ENCODE results near the gene EMSY.

DNA sequence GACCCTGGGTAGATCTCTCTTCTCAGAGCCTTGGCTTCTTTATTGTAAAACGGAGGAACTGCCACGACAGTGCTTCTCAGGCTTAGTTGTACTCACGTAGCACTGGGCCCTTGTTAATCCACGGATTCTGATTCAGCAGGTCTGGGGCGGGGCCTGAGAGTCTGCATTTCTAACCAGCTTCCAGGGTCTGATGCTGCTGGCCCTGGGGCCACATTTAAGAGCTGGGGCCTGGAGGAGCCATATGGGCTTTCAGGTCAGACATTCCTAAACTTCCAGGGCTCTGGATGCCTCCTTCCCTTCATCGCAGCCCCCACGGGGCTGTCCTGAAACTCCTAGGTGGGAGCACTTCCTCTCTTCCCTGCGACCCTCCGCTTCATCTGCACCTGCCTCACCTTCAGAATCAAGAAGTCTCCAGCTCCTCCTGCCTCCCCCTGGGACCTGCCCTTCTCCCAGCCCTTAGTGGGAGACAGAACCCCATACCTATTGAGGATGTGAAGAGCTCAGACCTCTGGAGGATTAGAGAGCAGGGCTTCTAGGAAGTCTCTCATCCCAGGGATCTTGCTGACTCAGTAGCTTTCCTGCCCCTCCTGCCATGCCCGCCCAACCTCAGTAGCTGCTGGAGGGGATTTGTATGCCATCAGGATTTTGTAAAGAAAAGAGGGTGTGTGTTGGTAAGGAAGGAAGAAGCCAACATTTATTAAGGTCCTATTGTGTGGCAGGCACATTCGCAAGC lies 133.3 kb downstream of the EMSY start:
- TF ChIP-seq, protein P1, sequence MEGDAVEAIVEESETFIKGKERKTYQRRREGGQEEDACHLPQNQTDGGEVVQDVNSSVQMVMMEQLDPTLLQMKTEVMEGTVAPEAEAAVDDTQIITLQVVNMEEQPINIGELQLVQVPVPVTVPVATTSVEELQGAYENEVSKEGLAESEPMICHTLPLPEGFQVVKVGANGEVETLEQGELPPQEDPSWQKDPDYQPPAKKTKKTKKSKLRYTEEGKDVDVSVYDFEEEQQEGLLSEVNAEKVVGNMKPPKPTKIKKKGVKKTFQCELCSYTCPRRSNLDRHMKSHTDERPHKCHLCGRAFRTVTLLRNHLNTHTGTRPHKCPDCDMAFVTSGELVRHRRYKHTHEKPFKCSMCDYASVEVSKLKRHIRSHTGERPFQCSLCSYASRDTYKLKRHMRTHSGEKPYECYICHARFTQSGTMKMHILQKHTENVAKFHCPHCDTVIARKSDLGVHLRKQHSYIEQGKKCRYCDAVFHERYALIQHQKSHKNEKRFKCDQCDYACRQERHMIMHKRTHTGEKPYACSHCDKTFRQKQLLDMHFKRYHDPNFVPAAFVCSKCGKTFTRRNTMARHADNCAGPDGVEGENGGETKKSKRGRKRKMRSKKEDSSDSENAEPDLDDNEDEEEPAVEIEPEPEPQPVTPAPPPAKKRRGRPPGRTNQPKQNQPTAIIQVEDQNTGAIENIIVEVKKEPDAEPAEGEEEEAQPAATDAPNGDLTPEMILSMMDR (IDR thresholded peaks at IDR 0.05), result no peak
- no peak for TF ChIP-seq POLR2A (IDR thresholded peaks at IDR 0.05)

Data from right lobe of liver (tissue), 4 donors.